Activated CD8-positive, alpha-beta T cell treated with anti-CD3 and anti-CD28 coated beads for 36 hours (primary cell): ENCODE results near the gene VPS16. TPM values are rescaled to one million over a fixed set of nuclear protein-coding genes. Genes with fewer than 3 reads are reported as not detected.

ENCODE experiments used
- ATAC-seq: fragments of 200-7000 bp; cut with Tn5 transposase; one replicate; pipeline ENCODE4 v1.10.0; 2021; ENCODE audit warnings: mild to moderate bottlenecking, moderate library complexity
- CTCF ChIA-PET: fragments of 350-600 bp; sonication (Branson Sonifier 250); formaldehyde crosslinking; loops from one replicate; lab custom pipeline; 2021; ENCODE audit warnings: antibody characterized with exemption; lab: Charles Lee
- POLR2A ChIA-PET: fragments of 350-600 bp; sonication (Branson Sonifier 250); formaldehyde crosslinking; loops from one replicate; lab custom pipeline; 2021; ENCODE audit warnings: antibody characterized with exemption; lab: Charles Lee
- DNase-seq: peaks from one replicate; pipeline ENCODE4 v3.0.0-alpha.2; 2020
- H3K27ac Mint-ChIP-seq: one replicate; pipeline ENCODE4 v1.8.0; 2021; ENCODE audit warnings: mild to moderate bottlenecking, mixed read lengths
- H3K27me3 Mint-ChIP-seq: one replicate; pipeline ENCODE4 v1.8.0; 2021; ENCODE audit warnings: mixed read lengths
- H3K36me3 Mint-ChIP-seq: one replicate; pipeline ENCODE4 v1.8.0; 2021; ENCODE audit warnings: low read depth, mixed read lengths
- H3K4me1 Mint-ChIP-seq: one replicate; pipeline ENCODE4 v1.8.0; 2021; ENCODE audit warnings: low read depth, mixed read lengths
- H3K4me3 Mint-ChIP-seq: one replicate; pipeline ENCODE4 v1.8.0; 2021; ENCODE audit warnings: mild to moderate bottlenecking, moderate library complexity, mixed read lengths
- H3K9me3 Mint-ChIP-seq: one replicate; pipeline ENCODE4 v1.8.0; 2021; ENCODE audit warnings: mixed read lengths
- intact Hi-C: fragments of 100-400 bp; cut with micrococcal nuclease; formaldehyde crosslinking; loops from one replicate; pipeline ENCODE4 v1.10.0; 2022
- total RNA-seq, 2 experiments: library from RNA; stranded (reverse); gene quantifications; one replicate each; pipeline ENCODE4 v1.2.3, GENCODE V29; 2021
- TF ChIP-seq, protein P1 (sequence below): fragments of 200-600 bp; IDR thresholded peaks from one replicate; pipeline ENCODE4 v1.8.0; 2022; ENCODE audit warnings: antibody characterized with exemption, mild to moderate bottlenecking

VPS16 gene
- total RNA-seq, 2 experiments from 2014 or later: 34.5 to 38.7 TPM

GRCh38 chr20:2814587-2815051 lies 25.9 kb upstream of the VPS16 start, which contains the start of gene C20orf141:
Gene C20orf141, plus strand, starts transcription at chr20:2814987. Its CDS starts 198 bp downstream, at chr20:2815185.
- Mint-ChIP-seq H3K4me3 (no peak within 1 kb of the TSS), H3K27ac (no peak within 1 kb of the TSS), H3K36me3 (no peaks in the 10 kb centered on the region), H3K27me3 (peaks cover 18% of the 10 kb centered on the region), H3K4me1 (no peaks in the 10 kb centered on the region), H3K9me3 (peaks cover 6% of the 10 kb centered on the region)
- intact Hi-C loops: no loop called here
- DNase-seq (no peak), ATAC-seq (no peak)
- ChIA-PET CTCF (no interaction called here), POLR2A (no interaction called here)
- TF ChIP-seq, protein P1, sequence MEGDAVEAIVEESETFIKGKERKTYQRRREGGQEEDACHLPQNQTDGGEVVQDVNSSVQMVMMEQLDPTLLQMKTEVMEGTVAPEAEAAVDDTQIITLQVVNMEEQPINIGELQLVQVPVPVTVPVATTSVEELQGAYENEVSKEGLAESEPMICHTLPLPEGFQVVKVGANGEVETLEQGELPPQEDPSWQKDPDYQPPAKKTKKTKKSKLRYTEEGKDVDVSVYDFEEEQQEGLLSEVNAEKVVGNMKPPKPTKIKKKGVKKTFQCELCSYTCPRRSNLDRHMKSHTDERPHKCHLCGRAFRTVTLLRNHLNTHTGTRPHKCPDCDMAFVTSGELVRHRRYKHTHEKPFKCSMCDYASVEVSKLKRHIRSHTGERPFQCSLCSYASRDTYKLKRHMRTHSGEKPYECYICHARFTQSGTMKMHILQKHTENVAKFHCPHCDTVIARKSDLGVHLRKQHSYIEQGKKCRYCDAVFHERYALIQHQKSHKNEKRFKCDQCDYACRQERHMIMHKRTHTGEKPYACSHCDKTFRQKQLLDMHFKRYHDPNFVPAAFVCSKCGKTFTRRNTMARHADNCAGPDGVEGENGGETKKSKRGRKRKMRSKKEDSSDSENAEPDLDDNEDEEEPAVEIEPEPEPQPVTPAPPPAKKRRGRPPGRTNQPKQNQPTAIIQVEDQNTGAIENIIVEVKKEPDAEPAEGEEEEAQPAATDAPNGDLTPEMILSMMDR: no peak

GRCh38 chr20:2815242-2815900 lies 25.2 kb upstream of the VPS16 start:
- peaks cover 6% of the 10 kb centered on the region for H3K9me3 Mint-ChIP-seq
- intact Hi-C loops: no loop called here
- no peaks in the 10 kb centered on the region for H3K36me3 Mint-ChIP-seq
- no peak for ATAC-seq
- TF ChIP-seq, protein P1: no peak
- ChIA-PET POLR2A (no interaction called here), CTCF (no interaction called here)
- no peak overlapping the region for H3K4me3 Mint-ChIP-seq
- H3K27ac Mint-ChIP-seq: no peak overlapping the region
- peaks cover 25% of the 10 kb centered on the region for H3K27me3 Mint-ChIP-seq
- H3K4me1 Mint-ChIP-seq: peaks cover 5% of the 10 kb centered on the region
- no peak for DNase-seq

GRCh38 chr20:2816030-2816582 lies 24.4 kb upstream of the VPS16 start, which contains the start of gene TMEM239:
Gene TMEM239, plus strand, starts transcription at chr20:2816364. Its CDS starts 191 bp downstream, at chr20:2816555.
- no peak for DNase-seq
- POLR2A ChIA-PET: no interaction called here
- intact Hi-C loops: no loop called here
- Mint-ChIP-seq H3K9me3 (peaks cover 6% of the 10 kb centered on the region), H3K4me3 (no peak within 1 kb of the TSS), H3K4me1 (peaks cover 8% of the 10 kb centered on the region), H3K27me3 (peaks cover 26% of the 10 kb centered on the region), H3K27ac (no peak within 1 kb of the TSS), H3K36me3 (no peaks in the 10 kb centered on the region)
- CTCF ChIA-PET: interaction anchor here (0.6 to 1.2 kb wide), 2 partner anchors 15 to 74 kb away, joined by 3 read pairs; partner anchors contain the start of gene CPXM1
- TF ChIP-seq, protein P1: no peak
- ATAC-seq: no peak

- Mint-ChIP-seq H3K36me3 (no peaks in the 10 kb centered on the region), H3K9me3 (peaks cover 4% of the 10 kb centered on the region), H3K27me3 (peaks cover 29% of the 10 kb centered on the region), H3K27ac (no peak overlapping the region), H3K4me3 (no peak overlapping the region), H3K4me1 (peaks cover 13% of the 10 kb centered on the region)
- intact Hi-C loops: no loop called here
- TF ChIP-seq, protein P1: no peak
- ChIA-PET CTCF (interaction anchor here (0.6 to 1.2 kb wide), 2 partner anchors 16 to 75 kb away, joined by 3 read pairs; partner anchors contain the start of gene CPXM1), POLR2A (no interaction called here)
- DNase-seq (peak; percentile 45), ATAC-seq (peak; percentile 53)
Measured at GRCh38 chr20:2816583-2817340, 23.8 kb upstream of the VPS16 start.
